HEK293 (cell line): ENCODE data around the gene GASK1B.

Experiments used
- CTCF ChIP-seq: fragments of 450-650 bp; formaldehyde crosslinking; IDR thresholded peaks from 2 replicates; pipeline ENCODE4 v1.5.1; 2016; ENCODE audit warnings: missing biosample characterization, missing genetic modification characterization
- TF ChIP-seq, protein P1 (sequence below): fragments of 450-650 bp; formaldehyde crosslinking; conservative IDR thresholded peaks from 2 replicates; pipeline ENCODE4 v1.5.1; 2016; ENCODE audit warnings: low read depth, missing biosample characterization, missing genetic modification characterization

DNA sequence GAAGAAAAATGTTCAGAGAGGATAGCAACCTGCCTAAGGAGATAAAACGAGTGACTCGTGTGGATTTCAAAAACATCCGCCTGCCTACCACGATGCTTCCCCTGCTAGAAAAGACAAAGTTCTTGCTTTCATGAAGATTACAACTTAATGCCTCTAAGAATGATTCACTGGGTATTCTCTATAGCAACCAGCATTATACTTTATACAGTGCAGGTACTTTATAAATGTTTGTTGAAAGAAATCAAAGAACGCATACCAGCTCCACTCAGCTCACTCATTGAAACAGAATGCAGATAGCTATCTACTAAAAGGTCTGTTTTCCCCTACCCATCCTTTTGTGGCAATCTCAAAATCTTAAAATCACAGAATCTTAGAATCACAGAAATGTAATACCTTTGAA is 33.7 kb downstream of the GASK1B start:
- TF ChIP-seq, protein P1, sequence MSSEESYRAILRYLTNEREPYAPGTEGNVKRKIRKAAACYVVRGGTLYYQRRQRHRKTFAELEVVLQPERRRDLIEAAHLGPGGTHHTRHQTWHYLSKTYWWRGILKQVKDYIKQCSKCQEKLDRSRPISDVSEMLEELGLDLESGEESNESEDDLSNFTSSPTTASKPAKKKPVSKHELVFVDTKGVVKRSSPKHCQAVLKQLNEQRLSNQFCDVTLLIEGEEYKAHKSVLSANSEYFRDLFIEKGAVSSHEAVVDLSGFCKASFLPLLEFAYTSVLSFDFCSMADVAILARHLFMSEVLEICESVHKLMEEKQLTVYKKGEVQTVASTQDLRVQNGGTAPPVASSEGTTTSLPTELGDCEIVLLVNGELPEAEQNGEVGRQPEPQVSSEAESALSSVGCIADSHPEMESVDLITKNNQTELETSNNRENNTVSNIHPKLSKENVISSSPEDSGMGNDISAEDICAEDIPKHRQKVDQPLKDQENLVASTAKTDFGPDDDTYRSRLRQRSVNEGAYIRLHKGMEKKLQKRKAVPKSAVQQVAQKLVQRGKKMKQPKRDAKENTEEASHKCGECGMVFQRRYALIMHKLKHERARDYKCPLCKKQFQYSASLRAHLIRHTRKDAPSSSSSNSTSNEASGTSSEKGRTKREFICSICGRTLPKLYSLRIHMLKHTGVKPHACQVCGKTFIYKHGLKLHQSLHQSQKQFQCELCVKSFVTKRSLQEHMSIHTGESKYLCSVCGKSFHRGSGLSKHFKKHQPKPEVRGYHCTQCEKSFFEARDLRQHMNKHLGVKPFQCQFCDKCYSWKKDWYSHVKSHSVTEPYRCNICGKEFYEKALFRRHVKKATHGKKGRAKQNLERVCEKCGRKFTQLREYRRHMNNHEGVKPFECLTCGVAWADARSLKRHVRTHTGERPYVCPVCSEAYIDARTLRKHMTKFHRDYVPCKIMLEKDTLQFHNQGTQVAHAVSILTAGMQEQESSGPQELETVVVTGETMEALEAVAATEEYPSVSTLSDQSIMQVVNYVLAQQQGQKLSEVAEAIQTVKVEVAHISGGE (tag by site-specific recombination) = no peak
- no peak for TF ChIP-seq CTCF (tag by site-specific recombination)
